Keratinocyte (primary cell): Measurements from ENCODE around the gene LPIN3.

Experiments used
- EZH2 ChIP-seq: IDR thresholded peaks from one replicate; pipeline ENCODE4 v1.6.1; 2012; ENCODE audit warnings: inconsistent platforms, mild to moderate bottlenecking, low read length, moderate library complexity
- TF ChIP-seq, protein P1 (sequence below), 3 experiments: IDR thresholded peaks in 1 of 3; conservative IDR thresholded peaks in 1 of 3; optimal IDR thresholded peaks in 1 of 3; 2 replicates in 2 of 3; 3 replicates in 1 of 3; pipeline versions ENCODE3 to v1.5.1; 2011; ENCODE audit warnings: low read length in 3 of 3, mild to moderate bottlenecking in 3 of 3, moderate library complexity in 2 of 3, control low read depth in 1 of 3, inconsistent platforms in 1 of 3; ENCODE audit not compliant: insufficient read depth in 2 of 3; ENCODE audit errors: extremely low read depth in 1 of 3

DNA sequence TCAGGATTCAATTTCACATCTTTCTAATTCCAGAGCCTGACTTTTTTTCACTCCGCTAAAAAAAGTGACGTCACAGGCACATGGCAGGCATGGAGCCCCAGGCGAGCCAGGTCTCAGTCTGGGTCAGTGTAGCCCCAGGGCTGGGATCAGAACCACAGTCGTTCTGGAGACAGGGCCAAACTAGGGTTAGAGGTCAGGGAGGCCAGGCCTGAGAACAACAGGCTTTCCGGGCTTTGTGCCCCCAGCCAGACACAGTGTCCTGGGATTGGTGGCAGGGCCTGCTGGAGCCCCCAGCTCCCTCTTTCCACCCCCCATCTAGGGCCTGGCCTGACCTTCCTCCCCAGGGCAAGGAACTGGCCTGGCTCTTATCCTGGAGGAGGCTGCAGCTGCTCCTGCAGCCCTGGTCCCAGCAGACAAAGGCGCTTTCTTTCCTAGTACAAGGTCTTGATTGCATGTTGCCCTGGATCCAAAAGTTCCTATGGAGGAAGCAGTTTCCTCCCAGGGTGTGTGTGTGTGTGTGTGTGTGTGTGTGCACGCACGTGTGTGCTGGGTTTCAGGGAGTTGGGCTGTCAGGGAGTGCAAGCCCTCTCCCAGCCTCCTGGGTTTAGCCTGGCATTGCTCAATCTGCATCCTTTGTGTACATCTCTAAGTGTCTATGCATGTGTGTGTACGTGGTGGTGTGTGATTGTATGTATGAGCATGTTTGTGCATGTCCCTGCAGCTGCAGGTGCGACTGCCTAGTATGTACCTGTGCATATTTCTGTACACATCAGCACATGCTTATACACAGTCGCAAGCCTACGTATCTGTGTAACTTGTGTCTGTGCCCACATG, 52.5 kb downstream of the LPIN3 start:
- TF ChIP-seq, protein P1, sequence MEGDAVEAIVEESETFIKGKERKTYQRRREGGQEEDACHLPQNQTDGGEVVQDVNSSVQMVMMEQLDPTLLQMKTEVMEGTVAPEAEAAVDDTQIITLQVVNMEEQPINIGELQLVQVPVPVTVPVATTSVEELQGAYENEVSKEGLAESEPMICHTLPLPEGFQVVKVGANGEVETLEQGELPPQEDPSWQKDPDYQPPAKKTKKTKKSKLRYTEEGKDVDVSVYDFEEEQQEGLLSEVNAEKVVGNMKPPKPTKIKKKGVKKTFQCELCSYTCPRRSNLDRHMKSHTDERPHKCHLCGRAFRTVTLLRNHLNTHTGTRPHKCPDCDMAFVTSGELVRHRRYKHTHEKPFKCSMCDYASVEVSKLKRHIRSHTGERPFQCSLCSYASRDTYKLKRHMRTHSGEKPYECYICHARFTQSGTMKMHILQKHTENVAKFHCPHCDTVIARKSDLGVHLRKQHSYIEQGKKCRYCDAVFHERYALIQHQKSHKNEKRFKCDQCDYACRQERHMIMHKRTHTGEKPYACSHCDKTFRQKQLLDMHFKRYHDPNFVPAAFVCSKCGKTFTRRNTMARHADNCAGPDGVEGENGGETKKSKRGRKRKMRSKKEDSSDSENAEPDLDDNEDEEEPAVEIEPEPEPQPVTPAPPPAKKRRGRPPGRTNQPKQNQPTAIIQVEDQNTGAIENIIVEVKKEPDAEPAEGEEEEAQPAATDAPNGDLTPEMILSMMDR (optimal IDR thresholded peaks at IDR 0.05 in 1 of 3, IDR thresholded peaks at IDR 0.05 in 1 of 3, conservative IDR thresholded peaks at IDR 0.05 in 1 of 3; ENCODE audit: extremely low read depth in 1 of 3, insufficient read depth in 2 of 3, low read length in 3 of 3), result no peak
- TF ChIP-seq EZH2, result no peak
